ENCODE data around the gene UBE2H.
"Not testable (repeated sequence)": the region's sequence is repeated elsewhere in the genome, so short reads cannot be mapped to it uniquely, and the experiment has no call there.

DNA sequence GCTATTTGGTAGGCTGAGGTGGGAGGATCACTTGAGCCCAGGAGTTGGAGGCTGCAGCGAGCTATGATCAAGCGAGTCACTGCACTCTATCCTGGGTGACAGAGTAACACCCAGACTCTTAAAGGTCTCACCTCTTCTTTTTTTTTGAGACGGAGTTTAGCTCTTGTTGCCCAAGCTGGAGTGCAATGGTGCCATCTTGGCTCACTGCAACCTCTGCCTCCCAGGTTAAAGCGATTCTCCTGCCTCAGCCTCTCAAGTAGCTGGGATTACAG lies 7.4 kb upstream of the UBE2H start:
- TF ChIP-seq CTCF (IDR thresholded peaks at IDR 0.05 in 8 of 11, conservative IDR thresholded peaks at IDR 0.05 in 3 of 11); POLR2A (IDR thresholded peaks at IDR 0.05); POLR2AphosphoS5 (IDR thresholded peaks at IDR 0.05): not testable (repeated sequence)

All from spleen (tissue), 7 donors.